Measurements from ENCODE around the gene SLC25A21. TPM values are rescaled to one million over a fixed set of nuclear protein-coding genes. Genes with fewer than 3 reads are reported as not detected.
A peak's percentile ranks its signal among the peaks of the same experiment; 100 is the strongest.

The SLC25A21 gene
- total and polyA plus RNA-seq, 2 experiments from 2014 or later: 10.6 to 12.1 TPM

DNA sequence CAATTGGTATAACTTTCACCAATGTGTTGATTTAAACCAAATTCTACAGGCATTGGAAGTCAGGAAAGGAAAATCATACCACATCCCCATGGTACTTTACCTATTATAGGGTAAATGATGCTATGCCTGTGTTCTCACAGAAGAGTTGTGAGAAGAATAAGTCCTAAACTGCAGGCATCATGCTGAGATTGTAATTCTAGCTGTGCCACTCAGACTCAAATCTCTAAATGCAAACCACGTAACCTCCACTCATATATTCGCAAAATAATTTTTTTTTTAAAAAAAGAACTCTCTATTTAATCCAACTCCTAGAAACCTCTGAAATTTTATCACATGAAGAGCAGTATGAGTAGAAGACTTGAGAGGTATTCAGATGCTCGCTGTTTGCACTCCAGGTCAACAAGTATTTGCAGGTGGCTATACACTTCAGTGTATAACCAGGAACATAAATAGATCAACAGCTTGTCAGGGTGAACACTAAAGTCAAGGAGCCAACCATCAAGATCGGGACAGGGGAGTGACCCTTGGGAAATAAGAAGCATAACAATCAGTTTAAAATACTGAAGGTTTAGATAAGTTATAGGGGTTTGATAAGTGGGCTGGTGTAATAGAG is 110.1 kb downstream of the SLC25A21 start (continued):
- TF ChIP-seq, protein P1, sequence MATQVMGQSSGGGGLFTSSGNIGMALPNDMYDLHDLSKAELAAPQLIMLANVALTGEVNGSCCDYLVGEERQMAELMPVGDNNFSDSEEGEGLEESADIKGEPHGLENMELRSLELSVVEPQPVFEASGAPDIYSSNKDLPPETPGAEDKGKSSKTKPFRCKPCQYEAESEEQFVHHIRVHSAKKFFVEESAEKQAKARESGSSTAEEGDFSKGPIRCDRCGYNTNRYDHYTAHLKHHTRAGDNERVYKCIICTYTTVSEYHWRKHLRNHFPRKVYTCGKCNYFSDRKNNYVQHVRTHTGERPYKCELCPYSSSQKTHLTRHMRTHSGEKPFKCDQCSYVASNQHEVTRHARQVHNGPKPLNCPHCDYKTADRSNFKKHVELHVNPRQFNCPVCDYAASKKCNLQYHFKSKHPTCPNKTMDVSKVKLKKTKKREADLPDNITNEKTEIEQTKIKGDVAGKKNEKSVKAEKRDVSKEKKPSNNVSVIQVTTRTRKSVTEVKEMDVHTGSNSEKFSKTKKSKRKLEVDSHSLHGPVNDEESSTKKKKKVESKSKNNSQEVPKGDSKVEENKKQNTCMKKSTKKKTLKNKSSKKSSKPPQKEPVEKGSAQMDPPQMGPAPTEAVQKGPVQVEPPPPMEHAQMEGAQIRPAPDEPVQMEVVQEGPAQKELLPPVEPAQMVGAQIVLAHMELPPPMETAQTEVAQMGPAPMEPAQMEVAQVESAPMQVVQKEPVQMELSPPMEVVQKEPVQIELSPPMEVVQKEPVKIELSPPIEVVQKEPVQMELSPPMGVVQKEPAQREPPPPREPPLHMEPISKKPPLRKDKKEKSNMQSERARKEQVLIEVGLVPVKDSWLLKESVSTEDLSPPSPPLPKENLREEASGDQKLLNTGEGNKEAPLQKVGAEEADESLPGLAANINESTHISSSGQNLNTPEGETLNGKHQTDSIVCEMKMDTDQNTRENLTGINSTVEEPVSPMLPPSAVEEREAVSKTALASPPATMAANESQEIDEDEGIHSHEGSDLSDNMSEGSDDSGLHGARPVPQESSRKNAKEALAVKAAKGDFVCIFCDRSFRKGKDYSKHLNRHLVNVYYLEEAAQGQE (IDR thresholded peaks at IDR 0.05; ENCODE audit: unreplicated experiment): no peak
- TF ChIP-seq EZH2 (IDR thresholded peaks at IDR 0.05; ENCODE audit: low read depth, unreplicated experiment): no peak
- TF ChIP-seq POLR2AphosphoS5 (IDR thresholded peaks at IDR 0.05; ENCODE audit: low read depth): no peak
- TF ChIP-seq JUNB (IDR thresholded peaks at IDR 0.05; ENCODE audit: unreplicated experiment): no peak
- TF ChIP-seq NANOG (IDR thresholded peaks at IDR 0.05; ENCODE audit: borderline replicate concordance): no peak
- no peak for TF ChIP-seq STAT1 (IDR thresholded peaks at IDR 0.05; ENCODE audit: unreplicated experiment)

- H3K4me3 Mint-ChIP-seq: no peak overlapping the region
- DNase-seq (ENCODE audit: low spot score) (no peak), ATAC-seq (no peak)
- no peak overlapping the region for H3K27ac Mint-ChIP-seq
- Histone ChIP-seq H2AFZ (no peak overlapping the region), H3K9me2 (ENCODE audit: insufficient read depth) (peaks cover 4% of the 10 kb centered on the region; the same call in 1 of the 2 replicates), H4K20me1 (replicated peaks; ENCODE audit: insufficient read depth) (no peaks in the 10 kb centered on the region), H3K4me1 (ENCODE audit: insufficient read depth) (peaks cover 26% of the 10 kb centered on the region), H3K27ac (ENCODE audit: low read depth) (0 out of 2 replicates have a peak overlapping the region, but pooled peaks have one; percentile 23), H3K79me2 (replicated peaks; ENCODE audit: insufficient read depth) (no peaks in the 10 kb centered on the region), H3K27me3 (ENCODE audit: insufficient read depth) (no peaks in the 10 kb centered on the region), H3K4me3 (no peak overlapping the region), H3F3A (replicated peaks; ENCODE audit: low read depth) (no peaks in the 10 kb centered on the region), H3K4me2 (no peak overlapping the region), H3K36me3 (ENCODE audit: insufficient read depth) (no peaks in the 10 kb centered on the region)
- H3K27me3 Mint-ChIP-seq (ENCODE audit: insufficient read depth, low read depth, poor library complexity): no peaks in the 10 kb centered on the region
- H3K9me3 Mint-ChIP-seq: no peaks in the 10 kb centered on the region
- no peaks in the 10 kb centered on the region for H3K36me3 Mint-ChIP-seq (ENCODE audit: low read depth)
- peaks cover 32% of the 10 kb centered on the region for H3K4me1 Mint-ChIP-seq
- TF ChIP-seq NANOG (IDR thresholded peaks at IDR 0.05; ENCODE audit: borderline replicate concordance) (no peak), CREB1 (CRISPR knock-in tag; IDR thresholded peaks at IDR 0.05; ENCODE audit: low read depth) (no peak), ZNF114 (CRISPR knock-in tag; IDR thresholded peaks at IDR 0.05) (no peak), POLR2AphosphoS5 (IDR thresholded peaks at IDR 0.05; ENCODE audit: low read depth) (no peak), ZNF462 (CRISPR knock-in tag; IDR thresholded peaks at IDR 0.05) (no peak), JUNB (IDR thresholded peaks at IDR 0.05; ENCODE audit: unreplicated experiment) (no peak), ZNF331 (CRISPR knock-in tag; IDR thresholded peaks at IDR 0.05; ENCODE audit: low read depth) (no peak), STAT1 (IDR thresholded peaks at IDR 0.05; ENCODE audit: unreplicated experiment) (no peak)
- TF ChIP-seq, protein P2, sequence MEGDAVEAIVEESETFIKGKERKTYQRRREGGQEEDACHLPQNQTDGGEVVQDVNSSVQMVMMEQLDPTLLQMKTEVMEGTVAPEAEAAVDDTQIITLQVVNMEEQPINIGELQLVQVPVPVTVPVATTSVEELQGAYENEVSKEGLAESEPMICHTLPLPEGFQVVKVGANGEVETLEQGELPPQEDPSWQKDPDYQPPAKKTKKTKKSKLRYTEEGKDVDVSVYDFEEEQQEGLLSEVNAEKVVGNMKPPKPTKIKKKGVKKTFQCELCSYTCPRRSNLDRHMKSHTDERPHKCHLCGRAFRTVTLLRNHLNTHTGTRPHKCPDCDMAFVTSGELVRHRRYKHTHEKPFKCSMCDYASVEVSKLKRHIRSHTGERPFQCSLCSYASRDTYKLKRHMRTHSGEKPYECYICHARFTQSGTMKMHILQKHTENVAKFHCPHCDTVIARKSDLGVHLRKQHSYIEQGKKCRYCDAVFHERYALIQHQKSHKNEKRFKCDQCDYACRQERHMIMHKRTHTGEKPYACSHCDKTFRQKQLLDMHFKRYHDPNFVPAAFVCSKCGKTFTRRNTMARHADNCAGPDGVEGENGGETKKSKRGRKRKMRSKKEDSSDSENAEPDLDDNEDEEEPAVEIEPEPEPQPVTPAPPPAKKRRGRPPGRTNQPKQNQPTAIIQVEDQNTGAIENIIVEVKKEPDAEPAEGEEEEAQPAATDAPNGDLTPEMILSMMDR (conservative IDR thresholded peaks at IDR 0.05; ENCODE audit: low read depth in 2 of 2): no peak
- TF ChIP-seq, protein P3, sequence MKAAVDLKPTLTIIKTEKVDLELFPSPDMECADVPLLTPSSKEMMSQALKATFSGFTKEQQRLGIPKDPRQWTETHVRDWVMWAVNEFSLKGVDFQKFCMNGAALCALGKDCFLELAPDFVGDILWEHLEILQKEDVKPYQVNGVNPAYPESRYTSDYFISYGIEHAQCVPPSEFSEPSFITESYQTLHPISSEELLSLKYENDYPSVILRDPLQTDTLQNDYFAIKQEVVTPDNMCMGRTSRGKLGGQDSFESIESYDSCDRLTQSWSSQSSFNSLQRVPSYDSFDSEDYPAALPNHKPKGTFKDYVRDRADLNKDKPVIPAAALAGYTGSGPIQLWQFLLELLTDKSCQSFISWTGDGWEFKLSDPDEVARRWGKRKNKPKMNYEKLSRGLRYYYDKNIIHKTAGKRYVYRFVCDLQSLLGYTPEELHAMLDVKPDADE (IDR thresholded peaks at IDR 0.05): no peak
These were observed 110.7 kb downstream of the SLC25A21 start for GRCh38 chr14:37061697-37062096.

All from GM23338 (cell line).